AG08395 (cell line): Measurements from ENCODE around the gene MESP1.
"Not testable (repeated sequence)": the region's sequence is repeated elsewhere in the genome, so short reads cannot be mapped to it uniquely, and the experiment has no call there.

Experiments used
- DNase-seq: peaks from one replicate; pipeline ENCODE4 v3.0.0; 2012; ENCODE audit warnings: mixed read lengths, low spot score

Gene MESP1

GRCh38 chr15:89750560-89751542, at the start of gene MESP1:
MESP1 (minus strand) TSS chr15:89751249; CDS start chr15:89751231, 18 bp downstream.
- DNase-seq: peak; percentile 96

- DNase-seq: no peak
Measured at GRCh38 chr15:89799918-89800498, 49.0 kb upstream of the MESP1 start.

- DNase-seq: no peak
Measured at GRCh38 chr15:89799011-89799911, 48.2 kb upstream of the MESP1 start.

- DNase-seq: no peak
Measured at GRCh38 chr15:89797678-89798201, 46.7 kb upstream of the MESP1 start.

- no peak for DNase-seq
Measured at GRCh38 chr15:89795996-89796395, 44.9 kb upstream of the MESP1 start.

- DNase-seq: peak; percentile 39
Measured at GRCh38 chr15:89794627-89795241, 43.7 kb upstream of the MESP1 start.

GRCh38 chr15:89792106-89792805, 41.2 kb upstream of the MESP1 start:
- DNase-seq: no peak

GRCh38 chr15:89790661-89791060, 39.6 kb upstream of the MESP1 start:
- no peak for DNase-seq

- DNase-seq: no peak
Measured at GRCh38 chr15:89790206-89790605, 39.2 kb upstream of the MESP1 start.

GRCh38 chr15:89788585-89788984, 37.5 kb upstream of the MESP1 start:
- DNase-seq: not testable (repeated sequence)

GRCh38 chr15:89787944-89788343, 36.9 kb upstream of the MESP1 start:
- DNase-seq: no peak

- DNase-seq: no peak
Measured at GRCh38 chr15:89785774-89786140, 34.7 kb upstream of the MESP1 start.

GRCh38 chr15:89785064-89785773, 34.2 kb upstream of the MESP1 start:
- DNase-seq: no peak

GRCh38 chr15:89784686-89784960, 33.6 kb upstream of the MESP1 start:
- no peak for DNase-seq

GRCh38 chr15:89783861-89784685, 33.0 kb upstream of the MESP1 start:
- no peak for DNase-seq

GRCh38 chr15:89783111-89783860, 32.2 kb upstream of the MESP1 start:
- peak; percentile 70 for DNase-seq

GRCh38 chr15:89782619-89782950, 31.5 kb upstream of the MESP1 start:
- DNase-seq: not testable (repeated sequence)

GRCh38 chr15:89781891-89782618, 31.0 kb upstream of the MESP1 start:
- peak; percentile 62 for DNase-seq
